DND-41 (cell line): Measurements from ENCODE around the gene MIB1.

Source experiments
- ATAC-seq: fragments of 200-7000 bp; cut with Tn5 transposase; 3 replicates; pipeline ENCODE4 v1.9.1; 2021; ENCODE audit warnings: low read depth; ENCODE audit not compliant: insufficient read depth
- DNase-seq: peaks from one replicate; pipeline ENCODE4 v3.0.0-alpha.2; 2020
- H2AFZ ChIP-seq: 2 replicates; pipeline ENCODE4 v1.6.0; 2012; ENCODE audit warnings: low read depth, low read length
- H3K27ac ChIP-seq: 2 replicates; pipeline ENCODE4 v1.5.1; 2012; ENCODE audit warnings: low read length, inconsistent platforms
- H3K27me3 ChIP-seq: fragments of 200-600 bp; sonication (generic); 2 replicates; pipeline ENCODE4 v1.6.0; 2012; ENCODE audit warnings: low read length, mild to moderate bottlenecking, inconsistent platforms; ENCODE audit not compliant: insufficient read depth, poor library complexity
- H3K36me3 ChIP-seq: 2 replicates; pipeline ENCODE4 v1.5.1; 2012; ENCODE audit warnings: low read length, inconsistent platforms; ENCODE audit not compliant: insufficient read depth
- H3K4me1 ChIP-seq: 2 replicates; pipeline ENCODE4 v1.5.1; 2012; ENCODE audit warnings: mild to moderate bottlenecking, low read length; ENCODE audit not compliant: insufficient read depth
- H3K4me2 ChIP-seq: 2 replicates; pipeline ENCODE4 v1.6.0; 2012; ENCODE audit warnings: mild to moderate bottlenecking, moderate library complexity, low read length, inconsistent platforms; ENCODE audit not compliant: insufficient read depth
- H3K4me3 ChIP-seq, 2 experiments: fragments of 200-600 bp in 1 of 2; shearing (Covaris generic) in 1 of 2; 2 replicates each; pipeline ENCODE4 v1.5.1; 2012 to 2016; ENCODE audit warnings: inconsistent platforms in 2 of 2, low read length in 2 of 2, mild to moderate bottlenecking in 2 of 2, low read depth in 1 of 2, moderate library complexity in 1 of 2
- H3K79me2 ChIP-seq: 2 replicates; pipeline ENCODE4 v1.6.0; 2012; ENCODE audit warnings: low read length, inconsistent platforms; ENCODE audit not compliant: insufficient read depth
- H3K9ac ChIP-seq: 2 replicates; pipeline ENCODE4 v1.6.0; 2012; ENCODE audit warnings: low read depth, mild to moderate bottlenecking, inconsistent platforms, low read length, moderate library complexity
- H3K9me3 ChIP-seq: 2 replicates; pipeline ENCODE4 v1.5.1; 2012; ENCODE audit warnings: low read length, moderate library complexity, mild to moderate bottlenecking, inconsistent platforms; ENCODE audit not compliant: insufficient read depth, severe bottlenecking
- H4K20me1 ChIP-seq: 2 replicates; pipeline ENCODE4 v1.6.0; 2012; ENCODE audit warnings: low read length; ENCODE audit not compliant: insufficient read depth
- EZH2 ChIP-seq: IDR thresholded peaks from 3 replicates; pipeline ENCODE4 v1.6.1; 2012; ENCODE audit warnings: borderline replicate concordance, low read depth, mild to moderate bottlenecking, moderate library complexity, low read length, inconsistent platforms; ENCODE audit not compliant: severe bottlenecking
- TF ChIP-seq, protein P1 (sequence below): IDR thresholded peaks from 2 replicates; pipeline ENCODE4 v1.5.1; 2012; ENCODE audit warnings: borderline replicate concordance, low read length, moderate library complexity, mild to moderate bottlenecking; ENCODE audit not compliant: poor library complexity, severe bottlenecking; ENCODE audit errors: extremely low read depth

Gene MIB1

DNA sequence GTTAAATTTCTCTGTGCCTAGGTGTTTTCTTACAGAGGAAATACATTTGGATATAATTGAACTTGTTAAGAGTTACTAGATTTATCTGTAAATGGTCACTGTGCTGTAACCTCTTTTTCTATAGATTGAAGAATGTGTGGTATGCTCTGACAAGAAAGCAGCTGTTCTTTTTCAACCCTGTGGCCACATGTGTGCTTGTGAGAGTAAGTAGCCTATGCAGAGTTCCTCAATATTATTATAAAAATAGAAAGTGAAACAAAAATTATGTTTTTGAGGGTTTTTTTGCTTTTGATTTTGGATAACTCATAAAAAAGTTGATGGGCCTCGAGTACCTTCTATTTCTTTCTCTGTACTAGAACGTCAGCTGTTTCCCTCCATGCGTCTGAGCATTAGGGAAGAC, 112.4 kb downstream of the MIB1 start:
- H3K4me1 ChIP-seq: no peaks in the 10 kb centered on the region
- H3K27ac ChIP-seq: no peak overlapping the region
- H3K36me3 ChIP-seq: peaks cover 29% of the 10 kb centered on the region; the same call in 1 of the 2 replicates
- H2AFZ ChIP-seq: no peak overlapping the region
- H3K4me3 ChIP-seq: no peak overlapping the region
- H4K20me1 ChIP-seq: no peaks in the 10 kb centered on the region
- H3K79me2 ChIP-seq: no peaks in the 10 kb centered on the region
- no peak for TF ChIP-seq EZH2
- TF ChIP-seq, protein P1, sequence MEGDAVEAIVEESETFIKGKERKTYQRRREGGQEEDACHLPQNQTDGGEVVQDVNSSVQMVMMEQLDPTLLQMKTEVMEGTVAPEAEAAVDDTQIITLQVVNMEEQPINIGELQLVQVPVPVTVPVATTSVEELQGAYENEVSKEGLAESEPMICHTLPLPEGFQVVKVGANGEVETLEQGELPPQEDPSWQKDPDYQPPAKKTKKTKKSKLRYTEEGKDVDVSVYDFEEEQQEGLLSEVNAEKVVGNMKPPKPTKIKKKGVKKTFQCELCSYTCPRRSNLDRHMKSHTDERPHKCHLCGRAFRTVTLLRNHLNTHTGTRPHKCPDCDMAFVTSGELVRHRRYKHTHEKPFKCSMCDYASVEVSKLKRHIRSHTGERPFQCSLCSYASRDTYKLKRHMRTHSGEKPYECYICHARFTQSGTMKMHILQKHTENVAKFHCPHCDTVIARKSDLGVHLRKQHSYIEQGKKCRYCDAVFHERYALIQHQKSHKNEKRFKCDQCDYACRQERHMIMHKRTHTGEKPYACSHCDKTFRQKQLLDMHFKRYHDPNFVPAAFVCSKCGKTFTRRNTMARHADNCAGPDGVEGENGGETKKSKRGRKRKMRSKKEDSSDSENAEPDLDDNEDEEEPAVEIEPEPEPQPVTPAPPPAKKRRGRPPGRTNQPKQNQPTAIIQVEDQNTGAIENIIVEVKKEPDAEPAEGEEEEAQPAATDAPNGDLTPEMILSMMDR: no peak
- H3K4me2 ChIP-seq: no peak overlapping the region
- DNase-seq: no peak
- H3K9ac ChIP-seq: no peak overlapping the region
- H3K9me3 ChIP-seq: no peaks in the 10 kb centered on the region
- peak; percentile 49; the same call in 1 of the 3 replicates for ATAC-seq
- no peaks in the 10 kb centered on the region for H3K27me3 ChIP-seq

DNA sequence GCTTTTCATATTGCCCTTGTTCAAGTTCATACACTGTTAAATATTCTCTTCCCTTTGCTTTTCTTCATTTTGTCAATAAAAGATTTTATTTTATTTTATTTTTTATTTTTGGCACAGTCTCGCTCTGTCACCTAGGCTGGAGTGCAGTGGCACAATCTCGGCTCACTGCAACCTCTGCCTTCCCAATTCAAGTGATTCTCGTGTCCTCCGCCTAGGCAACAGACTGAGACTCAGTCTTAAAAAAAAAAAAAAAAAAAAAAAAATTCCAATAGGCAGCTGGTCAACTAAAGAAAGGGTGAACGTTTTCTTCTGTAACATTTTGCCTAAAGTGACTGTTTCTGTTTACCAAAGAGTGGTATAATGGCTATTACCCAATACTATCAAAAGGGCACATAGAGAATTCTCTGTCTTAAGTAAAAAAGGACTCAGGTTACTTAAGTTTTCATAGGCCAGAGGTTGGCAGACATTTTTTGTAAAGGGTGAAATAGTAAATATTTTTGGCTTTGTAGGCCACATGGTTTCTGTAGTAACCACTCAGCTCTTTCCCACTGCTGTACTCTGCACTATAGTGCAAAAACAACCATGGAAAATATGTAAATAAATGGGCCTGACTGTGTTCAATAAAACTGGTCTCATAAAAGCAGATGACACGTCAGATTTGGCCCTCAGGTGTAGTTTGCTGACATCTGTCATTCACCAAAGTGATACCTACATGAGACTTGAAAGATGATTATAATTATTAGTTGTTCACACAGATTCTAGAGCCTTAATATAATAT, 113.4 kb downstream of the MIB1 start:
- no peaks in the 10 kb centered on the region for H3K4me1 ChIP-seq
- ATAC-seq: no peak
- H3K27ac ChIP-seq: no peak overlapping the region

DNA sequence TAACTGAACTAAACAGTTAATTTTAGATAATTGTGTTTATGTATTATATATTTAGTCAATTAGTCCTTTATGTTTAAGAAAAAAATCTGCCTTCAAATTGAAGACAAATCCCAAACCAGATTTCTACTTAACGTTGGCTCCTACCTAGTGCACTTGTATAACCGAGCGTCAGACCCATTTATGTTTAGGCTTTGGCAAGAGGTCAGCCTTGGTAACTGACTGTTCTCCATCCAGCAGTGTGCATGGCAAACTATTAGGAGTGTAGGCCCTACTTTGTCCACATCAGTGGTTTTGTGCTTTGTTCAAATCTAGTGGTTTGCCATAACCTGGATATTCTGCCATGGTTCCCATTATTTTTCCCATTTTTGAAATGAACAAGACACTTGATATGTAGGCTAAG, 114.8 kb downstream of the MIB1 start:
- Histone ChIP-seq H3K79me2 (no peaks in the 10 kb centered on the region), H3K9me3 (no peaks in the 10 kb centered on the region), H3K4me2 (no peak overlapping the region), H3K4me1 (no peaks in the 10 kb centered on the region), H3K9ac (no peak overlapping the region), H3K27ac (no peak overlapping the region), H2AFZ (no peak overlapping the region), H4K20me1 (no peaks in the 10 kb centered on the region), H3K36me3 (peaks cover 48% of the 10 kb centered on the region), H3K27me3 (no peaks in the 10 kb centered on the region), H3K4me3 (no peak overlapping the region)
- no peak for DNase-seq
- TF ChIP-seq EZH2: no peak
- TF ChIP-seq, protein P1: no peak
- no peak for ATAC-seq

More for the DNA sequence above, 113.4 kb downstream of the MIB1 start:
- TF ChIP-seq, protein P1: no peak
- no peak for TF ChIP-seq EZH2
- Histone ChIP-seq H3K27me3 (no peaks in the 10 kb centered on the region), H3K9ac (no peak overlapping the region), H3K36me3 (peaks cover 37% of the 10 kb centered on the region), H2AFZ (no peak overlapping the region), H3K9me3 (no peaks in the 10 kb centered on the region), H3K4me3 (no peak overlapping the region), H3K4me2 (no peak overlapping the region), H3K79me2 (no peaks in the 10 kb centered on the region), H4K20me1 (no peaks in the 10 kb centered on the region)
- DNase-seq: no peak
